Right lobe of liver (tissue), 6 donors: Measurements from ENCODE around the gene CEP83. TPM values are rescaled to one million over a fixed set of nuclear protein-coding genes. Genes with fewer than 3 reads are reported as not detected.

Experiments used
- ATAC-seq, 4 donors: fragments of 200-7000 bp; cut with Tn5 transposase; one replicate each; pipeline ENCODE4 v1.9.1; 2020; ENCODE audit warnings: mild to moderate bottlenecking in 4 of 4, moderate library complexity in 4 of 4
- DNase-seq, 3 donors: peaks; one replicate each; pipeline ENCODE4 v3.0.0-alpha.2; 2020
- H3K27ac ChIP-seq, 3 donors: fragments of 200-600 bp; one replicate each; pipeline ENCODE4 v1.8.0; 2022
- H3K27me3 ChIP-seq, 2 donors: fragments of 200-600 bp; one replicate each; pipeline ENCODE4 v1.8.0; 2022
- H3K36me3 ChIP-seq, 4 donors: fragments of 200-600 bp; sonication (generic) in 1 of 4; one replicate each; pipeline versions ENCODE4 v1.5.1 to v1.8.0; 2017 to 2022; ENCODE audit warnings: control low read depth in 1 of 4
- H3K4me1 ChIP-seq, 4 donors: fragments of 200-600 bp; sonication (generic) in 1 of 4; one replicate each; pipeline versions ENCODE4 v1.5.1 to v1.8.0; 2017 to 2022; ENCODE audit warnings: control low read depth in 1 of 4
- H3K4me3 ChIP-seq, 3 donors: fragments of 200-600 bp; one replicate each; pipeline ENCODE4 v1.8.0; 2022
- H3K9me3 ChIP-seq, 4 donors: fragments of 200-600 bp; sonication (generic) in 1 of 4; one replicate each; pipeline versions ENCODE4 v1.5.1 to v1.8.0; 2017 to 2022; ENCODE audit warnings: control low read depth in 1 of 4
- CTCF ChIP-seq, 4 donors: fragments of 200-600 bp in 3 of 4; fragments of 450-650 bp in 1 of 4; IDR thresholded peaks; one replicate each; pipeline versions ENCODE4 v1.5.1 to v1.8.0; 2016 to 2022; ENCODE audit warnings: antibody characterized with exemption in 4 of 4, mild to moderate bottlenecking in 2 of 4
- POLR2A ChIP-seq: fragments of 450-650 bp; IDR thresholded peaks from one replicate; pipeline ENCODE4 v1.6.1; 2017; ENCODE audit warnings: antibody characterized with exemption, mild to moderate bottlenecking
- WGBS: methylation state at CpG from one replicate; pipeline ENCODE4 v1.1.6; 2018; ENCODE audit warnings: low coverage, low lambda C conversion rate; ENCODE audit not compliant: insufficient coverage; ENCODE audit errors: missing lambda C conversion rate; 5-methylcytosine and 5-hydroxymethylcytosine counted together
- intact Hi-C, 2 donors: fragments of 100-400 bp; cut with DNase I; formaldehyde crosslinking; loops; one replicate each; pipeline versions ENCODE4 v1.11.2 to v1.14.1; 2022
- total RNA-seq, 6 experiments: library from RNA; depleted of rRNA in 2 of 6; stranded (reverse); fragments of >200 nt in 2 of 6; fragmentation: NEBNext Ultra II Directional in 3 of 6; extraction: Animal tissue kit (Norgen Biotek cat#: 25700) in 3 of 6; gene quantifications; one replicate each; pipeline versions ENCODE4 v1.1.0 to v1.2.4, GENCODE V29; 2016 to 2023
- donor health status: DM: no; HTN: yes; CAD: no.
- donor health status: DM: no; HTN: no; CAD: no.
- donor health status: DM: no; HTN: no; CAD: no.
- donor health status: DM: no; HTN: yes; CAD: no.
- donor health status: DM: no; HTN: yes; CAD: no.

Gene CEP83
- total RNA-seq, 6 experiments from 2014 or later, result 4.2 to 9.5 (median 6.4) TPM

DNA sequence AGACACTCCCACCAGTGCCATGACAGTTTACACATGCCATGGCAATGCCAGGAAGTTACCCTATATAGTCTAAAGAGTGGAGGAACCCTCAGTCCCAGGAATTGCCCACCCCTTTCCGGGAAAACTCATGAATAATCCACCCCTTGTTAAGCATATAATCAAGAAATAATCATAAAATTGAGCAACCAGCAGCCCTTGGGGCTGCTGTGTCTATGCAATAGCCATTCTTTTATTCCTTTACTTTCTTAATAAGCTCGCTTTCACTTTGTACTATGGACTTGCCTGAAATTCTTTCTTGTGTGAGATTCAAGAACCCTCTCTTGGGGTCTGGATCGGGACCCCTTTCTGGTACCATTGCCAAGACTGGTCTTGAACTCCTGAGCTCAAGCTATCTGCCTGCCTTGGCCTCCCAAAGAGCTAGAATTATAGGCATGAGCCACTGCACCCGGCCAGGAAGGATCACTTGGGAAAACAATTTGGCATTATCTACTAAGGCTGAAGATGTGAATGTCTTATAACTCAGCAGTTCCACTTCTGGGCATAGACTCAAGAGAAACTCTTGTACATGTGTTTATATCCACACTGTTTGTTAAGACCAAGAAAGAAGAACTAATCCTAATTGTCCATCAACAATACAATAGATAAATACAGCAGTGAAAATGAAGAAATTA, 35.9 kb upstream of the CEP83 start:
- H3K4me3 ChIP-seq, result no peak overlapping the region
- intact Hi-C loops, result no loop called here
- H3K27ac ChIP-seq, result no peak overlapping the region
- 64% methylated on average over 4 of the region's 4 CpGs for WGBS
- no peaks in the 10 kb centered on the region for H3K27me3 ChIP-seq
- peaks cover 0 to 13% (median 0%) of the 10 kb centered on the region in 4 donors for H3K4me1 ChIP-seq
- DNase-seq (no peak), ATAC-seq (no peak)
- H3K9me3 ChIP-seq, result no peaks in the 10 kb centered on the region
- no peaks in the 10 kb centered on the region for H3K36me3 ChIP-seq
- no peak for TF ChIP-seq POLR2A
- no peak for TF ChIP-seq CTCF (IDR thresholded peaks at IDR 0.05)

DNA sequence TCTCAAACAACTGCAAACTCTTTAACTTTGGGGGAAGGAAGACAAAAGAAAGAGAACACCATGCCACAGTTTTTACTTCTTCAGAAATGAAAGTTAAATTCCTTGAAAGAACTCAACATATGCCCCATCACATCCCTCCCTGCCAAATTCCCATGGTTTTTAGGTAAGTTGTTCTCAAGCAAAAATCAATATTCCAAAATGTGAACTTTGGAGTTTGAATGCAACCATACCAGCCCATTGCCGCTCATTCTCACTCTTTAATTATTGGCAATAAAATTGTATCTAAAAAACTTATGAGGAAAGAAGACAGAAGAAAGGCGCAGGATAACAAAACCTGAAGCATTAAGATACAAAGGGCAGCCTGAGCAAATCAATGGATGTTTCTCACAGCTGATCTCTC, 31.8 kb upstream of the CEP83 start:
- no peaks in the 10 kb centered on the region for H3K9me3 ChIP-seq
- H3K27me3 ChIP-seq, result no peaks in the 10 kb centered on the region
- TF ChIP-seq CTCF (IDR thresholded peaks at IDR 0.05), result no peak
- TF ChIP-seq POLR2A, result no peak
- no peaks in the 10 kb centered on the region for H3K36me3 ChIP-seq
- intact Hi-C loops, result no loop called here
- DNase-seq, result no peak
- no peak overlapping the region for H3K4me3 ChIP-seq
- ATAC-seq, result peak in 3 of 4 donors; percentile 40 to 53 (median 49)
- peaks cover 0 to 3% (median 0%) of the 10 kb centered on the region in 4 donors for H3K4me1 ChIP-seq
- no peak overlapping the region for H3K27ac ChIP-seq
- WGBS, result 57% methylated on average over 2 of the region's 2 CpGs

- no peak for ATAC-seq
- DNase-seq, result no peak
- no peak overlapping the region for H3K4me3 ChIP-seq
- H3K4me1 ChIP-seq, result peaks cover 0 to 3% (median 0%) of the 10 kb centered on the region in 4 donors
- no peak overlapping the region for H3K27ac ChIP-seq
- no peaks in the 10 kb centered on the region for H3K27me3 ChIP-seq
- no peaks in the 10 kb centered on the region for H3K9me3 ChIP-seq
- no peak for TF ChIP-seq POLR2A
- no peak for TF ChIP-seq CTCF (IDR thresholded peaks at IDR 0.05)
- H3K36me3 ChIP-seq, result no peaks in the 10 kb centered on the region
- 32% methylated on average over 2 of the region's 2 CpGs for WGBS
- intact Hi-C loops, result no loop called here
These were observed 28.8 kb upstream of the CEP83 start for GRCh38 chr12:94488463-94488862.

- H3K4me1 ChIP-seq, result no peaks in the 10 kb centered on the region
- intact Hi-C loops, result no loop called here
- DNase-seq, result no peak
These were observed 22.1 kb upstream of the CEP83 start for GRCh38 chr12:94481734-94482133.

More at GRCh38 chr12:94481734-94482133, 22.1 kb upstream of the CEP83 start:
- no peaks in the 10 kb centered on the region for H3K9me3 ChIP-seq
- no peak overlapping the region for H3K27ac ChIP-seq
- WGBS, result 33% methylated on average over 1 of the region's 1 CpG
- H3K4me3 ChIP-seq, result no peak overlapping the region
- H3K27me3 ChIP-seq, result peaks cover 0 to 2% of the 10 kb centered on the region in 2 donors
- TF ChIP-seq CTCF (IDR thresholded peaks at IDR 0.05) (no peak), POLR2A (no peak)
- ATAC-seq, result no peak
- H3K36me3 ChIP-seq, result no peaks in the 10 kb centered on the region
